ENCODE data around the gene CYSLTR2.

Gene CYSLTR2

DNA sequence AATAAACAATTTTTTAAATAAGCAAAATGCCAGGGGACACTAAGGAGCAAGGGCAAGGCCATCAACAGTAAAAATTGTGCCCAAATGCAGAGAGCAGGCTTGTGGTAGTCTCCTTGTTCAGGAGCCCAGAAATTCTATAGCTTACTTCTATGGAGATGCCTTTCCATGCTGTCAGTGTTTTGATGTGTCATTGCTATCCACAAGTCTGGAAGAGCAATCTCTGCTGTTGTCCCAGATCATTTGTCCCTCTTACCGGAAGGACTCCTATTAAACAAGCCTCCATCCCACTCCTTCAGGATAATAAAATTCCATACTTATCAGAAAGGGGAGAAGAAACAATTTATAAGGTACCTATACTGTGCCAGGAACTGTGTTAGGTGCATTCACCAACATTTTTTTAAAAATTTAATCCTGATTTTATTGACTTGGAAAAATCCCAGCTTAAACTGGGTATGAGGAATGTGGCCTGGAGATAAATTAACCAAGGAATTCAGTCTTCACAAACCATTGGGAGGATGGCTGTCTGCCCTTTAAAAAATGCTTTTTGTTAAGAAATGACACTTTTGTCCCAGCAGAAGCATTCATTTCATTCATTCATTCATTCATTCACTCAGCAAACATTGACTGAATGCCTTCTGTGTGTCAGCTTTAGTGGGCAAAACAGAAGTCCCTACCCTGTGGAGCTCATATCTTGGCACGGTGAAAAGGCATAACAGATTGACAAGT, 26.8 kb upstream of the CYSLTR2 start:
- TF ChIP-seq CREB1 (IDR thresholded peaks at IDR 0.05; ENCODE audit: low read depth), result no peak
- no peak for TF ChIP-seq YY1 (IDR thresholded peaks at IDR 0.05; ENCODE audit: low read depth)
- TF ChIP-seq RAD21 (IDR thresholded peaks at IDR 0.05; ENCODE audit: low read depth), result no peak
- TF ChIP-seq USF1 (IDR thresholded peaks at IDR 0.05), result no peak
- no peak for TF ChIP-seq TAF1 (IDR thresholded peaks at IDR 0.05; ENCODE audit: low read depth)
- no peak for TF ChIP-seq EP300 (IDR thresholded peaks at IDR 0.05; ENCODE audit: borderline replicate concordance)
- TF ChIP-seq FOXM1 (IDR thresholded peaks at IDR 0.05; ENCODE audit: borderline replicate concordance, low read depth), result no peak
- TF ChIP-seq REST (IDR thresholded peaks at IDR 0.05; ENCODE audit: low read depth), result no peak
- TF ChIP-seq TCF12 (IDR thresholded peaks at IDR 0.05; ENCODE audit: low read depth), result no peak

GRCh38 chr13:48629277-48629676, 24.5 kb upstream of the CYSLTR2 start:
- TF ChIP-seq TCF12 (IDR thresholded peaks at IDR 0.05; ENCODE audit: low read depth) (no peak), NFIC (IDR thresholded peaks at IDR 0.05) (no peak), CREB1 (IDR thresholded peaks at IDR 0.05; ENCODE audit: low read depth) (no peak), RAD21 (IDR thresholded peaks at IDR 0.05; ENCODE audit: low read depth) (no peak), FOXM1 (IDR thresholded peaks at IDR 0.05; ENCODE audit: borderline replicate concordance, low read depth) (no peak), REST (IDR thresholded peaks at IDR 0.05; ENCODE audit: low read depth) (no peak), EP300 (IDR thresholded peaks at IDR 0.05; ENCODE audit: borderline replicate concordance) (no peak), USF1 (IDR thresholded peaks at IDR 0.05) (no peak), TEAD4 (IDR thresholded peaks at IDR 0.05) (no peak), EGR1 (IDR thresholded peaks at IDR 0.05) (no peak), CEBPB (IDR thresholded peaks at IDR 0.05) (no peak), YY1 (IDR thresholded peaks at IDR 0.05; ENCODE audit: low read depth) (no peak), MAX (IDR thresholded peaks at IDR 0.05) (no peak), TAF1 (IDR thresholded peaks at IDR 0.05; ENCODE audit: low read depth) (no peak), ZBTB7A (IDR thresholded peaks at IDR 0.05; ENCODE audit: low read depth) (no peak)

- no peak for TF ChIP-seq RAD21 (IDR thresholded peaks at IDR 0.05; ENCODE audit: low read depth)
- TF ChIP-seq REST (IDR thresholded peaks at IDR 0.05; ENCODE audit: low read depth), result no peak
- no peak for TF ChIP-seq MAX (IDR thresholded peaks at IDR 0.05)
- TF ChIP-seq TAF1 (IDR thresholded peaks at IDR 0.05; ENCODE audit: low read depth), result no peak
- no peak for TF ChIP-seq EP300 (IDR thresholded peaks at IDR 0.05; ENCODE audit: borderline replicate concordance)
- TF ChIP-seq CREB1 (IDR thresholded peaks at IDR 0.05; ENCODE audit: low read depth), result no peak
- TF ChIP-seq ZBTB7A (IDR thresholded peaks at IDR 0.05; ENCODE audit: low read depth), result no peak
- no peak for TF ChIP-seq TCF12 (IDR thresholded peaks at IDR 0.05; ENCODE audit: low read depth)
These were observed 23.4 kb upstream of the CYSLTR2 start for GRCh38 chr13:48630291-48630690.

DNA sequence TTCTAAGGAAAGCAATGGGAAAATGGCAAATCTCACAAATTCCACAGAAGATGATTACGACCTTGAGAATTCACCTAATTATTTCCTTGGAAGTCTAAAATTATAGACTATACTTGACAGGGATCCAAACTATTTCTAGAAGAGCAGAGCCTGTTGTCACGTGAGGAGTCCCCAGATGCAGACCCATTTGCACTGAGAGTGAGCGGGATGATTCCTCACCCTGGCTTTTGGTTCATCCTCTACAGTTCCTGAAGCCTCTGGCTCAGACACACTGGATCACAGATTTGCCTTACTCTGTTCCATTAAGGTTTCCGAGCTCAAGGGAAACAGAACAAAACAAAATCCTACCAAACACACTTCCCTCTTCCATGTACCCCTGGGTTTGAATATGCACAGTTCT, 23.0 kb upstream of the CYSLTR2 start:
- TF ChIP-seq USF1 (IDR thresholded peaks at IDR 0.05) (no peak), CEBPB (IDR thresholded peaks at IDR 0.05) (no peak), TAF1 (IDR thresholded peaks at IDR 0.05; ENCODE audit: low read depth) (no peak), EP300 (IDR thresholded peaks at IDR 0.05; ENCODE audit: borderline replicate concordance) (no peak), FOXM1 (IDR thresholded peaks at IDR 0.05; ENCODE audit: borderline replicate concordance, low read depth) (no peak), TCF12 (IDR thresholded peaks at IDR 0.05; ENCODE audit: low read depth) (no peak), NFIC (IDR thresholded peaks at IDR 0.05) (no peak), ZBTB7A (IDR thresholded peaks at IDR 0.05; ENCODE audit: low read depth) (no peak), TEAD4 (IDR thresholded peaks at IDR 0.05) (no peak), EGR1 (IDR thresholded peaks at IDR 0.05) (no peak)
